ENCODE measurements around the gene DNM3. TPM values are rescaled to one million over a fixed set of nuclear protein-coding genes. Genes with fewer than 3 reads are reported as not detected.

DNM3 gene
- total RNA-seq, 2 experiments from 2014 or later = 1.5 to 1.6 TPM

- Mint-ChIP-seq H3K27me3 (ENCODE audit: low read depth) (no peaks in the 10 kb centered on the region), H3K4me3 (no peak overlapping the region), H3K9me3 (ENCODE audit: insufficient read depth) (no peaks in the 10 kb centered on the region), H3K4me1 (ENCODE audit: low read depth) (no peaks in the 10 kb centered on the region), H3K27ac (no peak overlapping the region), H3K36me3 (ENCODE audit: low read depth) (peaks cover 2% of the 10 kb centered on the region)
- ATAC-seq (no peak), DNase-seq (no peak)
- POLR2A ChIA-PET = no interaction called here
- CTCF ChIA-PET = interaction anchor here (1.0 to 1.6 kb wide), 4 partner anchors 11 to 767 kb away, joined by 3 to 9 read pairs (median 4); no protein-coding TSS in a partner anchor
These were observed 570.6 kb downstream of the DNM3 start for GRCh38 chr1:172411791-172412338.

GRCh38 chr1:172414331-172414730, 573.0 kb downstream of the DNM3 start:
- ChIA-PET POLR2A (no interaction called here), CTCF (interaction anchor here (2.5 kb wide), 1 partner anchor 12 kb away, joined by 9 read pairs; no protein-coding TSS in a partner anchor)
- ATAC-seq (no peak), DNase-seq (no peak)
- no peaks in the 10 kb centered on the region for H3K9me3 Mint-ChIP-seq (ENCODE audit: insufficient read depth)
- no peaks in the 10 kb centered on the region for H3K4me1 Mint-ChIP-seq (ENCODE audit: low read depth)
- peaks cover 2% of the 10 kb centered on the region for H3K36me3 Mint-ChIP-seq (ENCODE audit: low read depth)
- no peak overlapping the region for H3K27ac Mint-ChIP-seq
- no peaks in the 10 kb centered on the region for H3K27me3 Mint-ChIP-seq (ENCODE audit: low read depth)
- no peak overlapping the region for H3K4me3 Mint-ChIP-seq

GRCh38 chr1:172416496-172417035, 575.3 kb downstream of the DNM3 start:
- H3K4me3 Mint-ChIP-seq = no peak overlapping the region
- H3K36me3 Mint-ChIP-seq (ENCODE audit: low read depth) = peaks cover 2% of the 10 kb centered on the region
- no peaks in the 10 kb centered on the region for H3K9me3 Mint-ChIP-seq (ENCODE audit: insufficient read depth)
- DNase-seq (no peak), ATAC-seq (no peak)
- ChIA-PET CTCF (interaction anchor here (1.0 to 3.4 kb wide), 8 partner anchors 11 to 414 kb away, joined by 3 to 13 read pairs (median 3); no protein-coding TSS in a partner anchor), POLR2A (no interaction called here)
- H3K27me3 Mint-ChIP-seq (ENCODE audit: low read depth) = no peaks in the 10 kb centered on the region
- H3K27ac Mint-ChIP-seq = no peak overlapping the region
- H3K4me1 Mint-ChIP-seq (ENCODE audit: low read depth) = no peaks in the 10 kb centered on the region

- no peaks in the 10 kb centered on the region for H3K27me3 Mint-ChIP-seq (ENCODE audit: low read depth)
- POLR2A ChIA-PET = interaction anchor here (0.7 kb wide), 1 partner anchor 9 kb away, joined by 3 read pairs; no protein-coding TSS in a partner anchor
- no peak for ATAC-seq
These were observed 576.3 kb downstream of the DNM3 start for GRCh38 chr1:172417557-172417956.

GRCh38 chr1:172420385-172420784, 579.1 kb downstream of the DNM3 start, which contains the start of gene C1orf105:
Gene C1orf105 (plus strand): TSS chr1:172420685. CDS start chr1:172420886, 201 bp downstream.
- Mint-ChIP-seq H3K9me3 (ENCODE audit: insufficient read depth) (no peaks in the 10 kb centered on the region), H3K36me3 (ENCODE audit: low read depth) (peaks cover 2% of the 10 kb centered on the region), H3K27ac (no peak within 1 kb of the TSS), H3K4me1 (ENCODE audit: low read depth) (no peaks in the 10 kb centered on the region), H3K27me3 (ENCODE audit: low read depth) (no peaks in the 10 kb centered on the region), H3K4me3 (no peak within 1 kb of the TSS)
- no peak for ATAC-seq
- POLR2A ChIA-PET = no interaction called here
- CTCF ChIA-PET = interaction anchor here (1.3 to 2.2 kb wide), 2 partner anchors 12 to 418 kb away, joined by 5 to 8 read pairs; no protein-coding TSS in a partner anchor
- no peak for DNase-seq

More at GRCh38 chr1:172417557-172417956, 576.3 kb downstream of the DNM3 start:
- CTCF ChIA-PET = interaction anchor here (1.1 to 3.4 kb wide), 7 partner anchors 10 to 415 kb away, joined by 3 to 13 read pairs (median 3); no protein-coding TSS in a partner anchor
- Mint-ChIP-seq H3K4me3 (no peak overlapping the region), H3K36me3 (ENCODE audit: low read depth) (peaks cover 2% of the 10 kb centered on the region), H3K27ac (no peak overlapping the region), H3K4me1 (ENCODE audit: low read depth) (no peaks in the 10 kb centered on the region), H3K9me3 (ENCODE audit: insufficient read depth) (no peaks in the 10 kb centered on the region)
- DNase-seq = no peak

GRCh38 chr1:172421974-172422604, 580.8 kb downstream of the DNM3 start:
- no peak for ATAC-seq
- no peak overlapping the region for H3K4me3 Mint-ChIP-seq
- ChIA-PET POLR2A (no interaction called here), CTCF (no interaction called here)
- no peak for DNase-seq
- no peaks in the 10 kb centered on the region for H3K27me3 Mint-ChIP-seq (ENCODE audit: low read depth)
- no peaks in the 10 kb centered on the region for H3K9me3 Mint-ChIP-seq (ENCODE audit: insufficient read depth)
- peaks cover 2% of the 10 kb centered on the region for H3K36me3 Mint-ChIP-seq (ENCODE audit: low read depth)
- H3K27ac Mint-ChIP-seq = no peak overlapping the region
- H3K4me1 Mint-ChIP-seq (ENCODE audit: low read depth) = no peaks in the 10 kb centered on the region

GRCh38 chr1:172423336-172423735, 582.0 kb downstream of the DNM3 start:
- H3K27me3 Mint-ChIP-seq (ENCODE audit: low read depth) = no peaks in the 10 kb centered on the region
- no peaks in the 10 kb centered on the region for H3K4me1 Mint-ChIP-seq (ENCODE audit: low read depth)
- ATAC-seq = no peak
- no peak for DNase-seq
- peaks cover 2% of the 10 kb centered on the region for H3K36me3 Mint-ChIP-seq (ENCODE audit: low read depth)
- H3K9me3 Mint-ChIP-seq (ENCODE audit: insufficient read depth) = no peaks in the 10 kb centered on the region
- no peak overlapping the region for H3K4me3 Mint-ChIP-seq
- ChIA-PET CTCF (interaction anchor here (1.0 kb wide), 1 partner anchor 20 kb away, joined by 3 read pairs; no protein-coding TSS in a partner anchor), POLR2A (no interaction called here)
- no peak overlapping the region for H3K27ac Mint-ChIP-seq

- Mint-ChIP-seq H3K4me1 (ENCODE audit: low read depth) (peaks cover 10% of the 10 kb centered on the region), H3K9me3 (ENCODE audit: insufficient read depth) (no peaks in the 10 kb centered on the region), H3K36me3 (ENCODE audit: low read depth) (peaks cover 2% of the 10 kb centered on the region), H3K27ac (no peak overlapping the region), H3K4me3 (no peak overlapping the region), H3K27me3 (ENCODE audit: low read depth) (no peaks in the 10 kb centered on the region)
- DNase-seq (no peak), ATAC-seq (no peak)
- POLR2A ChIA-PET = no interaction called here
- CTCF ChIA-PET = interaction anchor here (1.1 to 1.6 kb wide), 3 partner anchors 17 to 26 kb away, joined by 3 to 4 read pairs (median 4); no protein-coding TSS in a partner anchor
These were observed 584.0 kb downstream of the DNM3 start for GRCh38 chr1:172425339-172425738.

- DNase-seq = no peak
- Mint-ChIP-seq H3K27ac (no peak overlapping the region), H3K36me3 (ENCODE audit: low read depth) (peaks cover 2% of the 10 kb centered on the region), H3K4me1 (ENCODE audit: low read depth) (peaks cover 25% of the 10 kb centered on the region), H3K27me3 (ENCODE audit: low read depth) (no peaks in the 10 kb centered on the region), H3K9me3 (ENCODE audit: insufficient read depth) (no peaks in the 10 kb centered on the region), H3K4me3 (no peak overlapping the region)
- ChIA-PET CTCF (interaction anchor here (1.3 to 7.8 kb wide), 8 partner anchors 10 to 627 kb away, joined by 3 to 107 read pairs (median 9); partner anchors contain the start of gene PIGC), POLR2A (interaction anchor here (1.5 kb wide), 1 partner anchor 9 kb away, joined by 3 read pairs; no protein-coding TSS in a partner anchor)
- ATAC-seq = peak; percentile 73
These were observed 585.9 kb downstream of the DNM3 start for GRCh38 chr1:172427191-172427590.

- H3K9me3 Mint-ChIP-seq (ENCODE audit: insufficient read depth) = no peaks in the 10 kb centered on the region
- no peaks in the 10 kb centered on the region for H3K36me3 Mint-ChIP-seq (ENCODE audit: low read depth)
- DNase-seq (peak; percentile 71), ATAC-seq (peak; percentile 70)
- POLR2A ChIA-PET = no interaction called here
- H3K27me3 Mint-ChIP-seq (ENCODE audit: low read depth) = no peaks in the 10 kb centered on the region
- no peak overlapping the region for H3K4me3 Mint-ChIP-seq
- peaks cover 35% of the 10 kb centered on the region for H3K4me1 Mint-ChIP-seq (ENCODE audit: low read depth)
- CTCF ChIA-PET = interaction anchor here (0.5 to 7.8 kb wide), 29 partner anchors 8 to 772 kb away, joined by 3 to 107 read pairs (median 4); partner anchors contain the start of gene PIGC
- H3K27ac Mint-ChIP-seq = no peak overlapping the region
These were observed 588.2 kb downstream of the DNM3 start for GRCh38 chr1:172429331-172430127.

- no peak overlapping the region for H3K27ac Mint-ChIP-seq
- POLR2A ChIA-PET = no interaction called here
- H3K4me1 Mint-ChIP-seq (ENCODE audit: low read depth) = peaks cover 35% of the 10 kb centered on the region
- CTCF ChIA-PET = interaction anchor here (0.5 to 7.8 kb wide), 26 partner anchors 9 to 772 kb away, joined by 3 to 107 read pairs (median 4); partner anchors contain the start of gene PIGC
- no peak for ATAC-seq
- H3K4me3 Mint-ChIP-seq = no peak overlapping the region
- H3K9me3 Mint-ChIP-seq (ENCODE audit: insufficient read depth) = no peaks in the 10 kb centered on the region
- no peaks in the 10 kb centered on the region for H3K36me3 Mint-ChIP-seq (ENCODE audit: low read depth)
- H3K27me3 Mint-ChIP-seq (ENCODE audit: low read depth) = no peaks in the 10 kb centered on the region
- DNase-seq = no peak
These were observed 588.8 kb downstream of the DNM3 start for GRCh38 chr1:172430128-172430454.
